Bone marrow (tissue), 2 donors: ENCODE data around the gene SEMA6B.

ENCODE experiments used
- DNase-seq, 2 donors: peaks; one replicate each; lab custom pipeline; 2025; lab: John Stamatoyannopoulos, UW

Gene SEMA6B

GRCh38 chr19:4525563-4526002 is 33.9 kb downstream of the SEMA6B start:
- DNase-seq, result no peak

- peak in 1 of 2 donors; percentile 25 for DNase-seq
These were observed 34.5 kb downstream of the SEMA6B start for GRCh38 chr19:4524808-4525562.

GRCh38 chr19:4523306-4524110 is 36.0 kb downstream of the SEMA6B start:
- DNase-seq, result peak in 1 of 2 donors; percentile 13

GRCh38 chr19:4522291-4523002 is 37.0 kb downstream of the SEMA6B start:
- DNase-seq, result no peak

GRCh38 chr19:4521888-4522242 is 37.6 kb downstream of the SEMA6B start:
- no peak for DNase-seq

- DNase-seq, result no peak
These were observed 38.2 kb downstream of the SEMA6B start for GRCh38 chr19:4521170-4521887.

- DNase-seq, result no peak
These were observed 39.8 kb downstream of the SEMA6B start for GRCh38 chr19:4519521-4520277.

GRCh38 chr19:4519172-4519496 is 40.4 kb downstream of the SEMA6B start:
- DNase-seq, result no peak

GRCh38 chr19:4518345-4519171 is 40.9 kb downstream of the SEMA6B start, which contains the start of gene PLIN4:
Gene PLIN4, minus strand, starts transcription at chr19:4518486. Its CDS starts 214 bp downstream, at chr19:4518272.
- no peak for DNase-seq

GRCh38 chr19:4517451-4518057 is 41.9 kb downstream of the SEMA6B start:
- no peak for DNase-seq

GRCh38 chr19:4516939-4517300 is 42.6 kb downstream of the SEMA6B start:
- DNase-seq, result no peak

GRCh38 chr19:4516199-4516938 is 43.1 kb downstream of the SEMA6B start:
- DNase-seq, result no peak

GRCh38 chr19:4515732-4516131 is 43.8 kb downstream of the SEMA6B start:
- DNase-seq, result no peak

- no peak for DNase-seq
These were observed 46.2 kb downstream of the SEMA6B start for GRCh38 chr19:4513248-4513647.

- no peak for DNase-seq
These were observed 47.4 kb downstream of the SEMA6B start for GRCh38 chr19:4512070-4512469.

- DNase-seq, result no peak
These were observed 48.0 kb downstream of the SEMA6B start for GRCh38 chr19:4511300-4512054.

- DNase-seq, result no peak
These were observed 48.8 kb downstream of the SEMA6B start for GRCh38 chr19:4510435-4511255.

GRCh38 chr19:4508698-4509097 is 50.8 kb downstream of the SEMA6B start:
- DNase-seq, result no peak
